Activated T-cell treated with anti-CD3 and anti-CD28 coated beads for 24 hours (primary cell): ENCODE measurements around the gene AQR.
"Not testable (repeated sequence)": the region's sequence is repeated elsewhere in the genome, so short reads cannot be mapped to it uniquely, and the experiment has no call there.

Experiments
- DNase-seq: peaks from one replicate; pipeline ENCODE4 v3.0.0-alpha.2; 2020; ENCODE audit warnings: low read depth

AQR gene

GRCh38 chr15:34953851-34954250 lies 15.7 kb downstream of the AQR start:
- DNase-seq = no peak

DNA sequence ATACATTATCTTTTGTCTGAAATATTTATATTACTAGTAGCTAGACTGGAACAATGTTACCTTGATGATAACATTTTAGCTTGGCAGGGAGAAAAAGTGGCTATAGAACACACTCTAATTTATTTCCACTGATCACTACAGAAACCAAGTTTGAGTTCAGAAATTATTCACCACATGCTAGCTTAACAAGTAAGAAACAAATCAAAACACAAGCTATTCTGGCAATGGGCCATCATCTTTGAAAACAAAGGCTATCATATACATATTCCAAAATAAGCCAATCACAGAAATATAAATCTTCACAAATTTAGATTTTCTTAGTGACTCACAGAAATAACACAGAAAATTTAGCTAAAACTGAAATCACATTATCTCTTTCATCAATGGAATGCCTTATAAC lies 17.1 kb downstream of the AQR start:
- no peak for DNase-seq

DNA sequence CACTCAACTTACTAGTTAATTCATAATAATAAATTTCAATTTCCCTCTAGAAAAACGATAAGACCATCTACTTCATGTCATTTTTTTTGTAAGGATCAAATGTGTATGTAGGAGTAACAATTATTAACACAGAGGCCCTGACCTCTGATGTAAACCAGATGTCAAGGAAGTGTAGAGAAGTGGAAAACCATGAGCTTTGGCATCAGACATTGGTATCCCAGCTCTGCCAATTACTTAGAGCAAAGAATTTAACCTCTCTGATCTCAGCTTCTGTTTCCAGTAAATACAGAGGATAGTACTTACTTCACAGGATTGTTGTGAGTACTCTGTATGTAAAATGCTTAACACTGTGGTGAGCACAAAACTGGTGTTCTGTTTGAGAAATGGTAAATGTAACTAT lies 17.5 kb downstream of the AQR start:
- no peak for DNase-seq

DNA sequence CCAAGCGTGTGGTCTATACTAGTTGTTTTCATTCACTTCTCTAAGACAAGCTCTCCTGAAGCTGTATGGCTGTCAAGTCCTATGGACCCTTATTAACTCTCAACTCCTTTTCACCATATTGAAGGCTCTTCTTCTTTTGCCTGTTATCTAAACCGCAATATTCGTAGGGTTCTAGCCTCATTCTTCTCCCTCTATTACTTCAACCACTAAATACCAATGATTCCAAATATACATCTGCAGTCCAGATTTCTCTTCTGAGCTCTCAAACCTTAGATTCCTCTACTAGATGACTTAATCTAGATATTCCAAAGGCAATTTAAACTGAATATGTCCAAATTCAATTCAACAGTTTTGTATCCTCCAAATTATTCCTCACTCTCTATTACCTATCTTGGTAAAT lies 24.6 kb downstream of the AQR start:
- DNase-seq = no peak

GRCh38 chr15:34943711-34944110 lies 25.8 kb downstream of the AQR start:
- no peak for DNase-seq

DNA sequence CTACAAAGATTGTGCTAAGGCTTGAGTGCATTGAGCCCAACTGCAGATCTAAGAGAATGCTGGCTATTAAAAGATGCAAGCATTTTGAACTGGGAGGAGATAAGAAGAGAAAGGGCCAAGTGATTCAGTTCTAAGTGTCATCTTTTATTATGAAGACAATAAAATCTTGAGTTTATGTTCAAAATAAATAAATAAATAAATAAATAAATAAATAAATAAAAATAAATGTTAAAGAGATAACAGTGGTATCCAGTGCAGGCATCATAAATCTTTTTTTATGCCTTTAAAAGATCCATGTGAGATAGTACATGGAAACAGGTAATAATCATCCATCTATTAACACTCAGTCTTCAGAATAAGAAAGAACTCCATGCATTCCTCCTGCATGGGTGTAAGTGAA lies 26.3 kb downstream of the AQR start:
- not testable (repeated sequence) for DNase-seq

GRCh38 chr15:34942363-34942762 lies 27.2 kb downstream of the AQR start:
- no peak for DNase-seq

DNA sequence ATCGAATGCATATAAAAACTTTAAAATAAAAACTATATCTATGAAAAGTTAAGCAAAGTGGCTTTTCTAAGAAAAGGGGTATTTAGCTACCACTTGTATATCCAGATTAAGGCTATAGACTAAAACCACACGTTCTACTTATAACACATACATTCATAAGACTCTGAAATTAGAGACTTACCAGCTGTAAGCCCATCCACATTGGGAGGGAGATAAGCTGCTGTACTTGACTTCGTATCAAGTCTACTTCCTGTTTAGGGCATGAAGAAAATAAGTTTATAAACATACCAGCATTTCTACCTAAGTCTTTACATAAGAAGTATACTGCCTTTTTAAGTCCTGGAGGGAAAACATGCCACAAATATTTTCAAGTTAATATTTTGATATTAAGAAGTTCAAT lies 27.7 kb downstream of the AQR start:
- no peak for DNase-seq

- no peak for DNase-seq
Observed at GRCh38 chr15:34941185-34941698, 28.3 kb downstream of the AQR start.

DNA sequence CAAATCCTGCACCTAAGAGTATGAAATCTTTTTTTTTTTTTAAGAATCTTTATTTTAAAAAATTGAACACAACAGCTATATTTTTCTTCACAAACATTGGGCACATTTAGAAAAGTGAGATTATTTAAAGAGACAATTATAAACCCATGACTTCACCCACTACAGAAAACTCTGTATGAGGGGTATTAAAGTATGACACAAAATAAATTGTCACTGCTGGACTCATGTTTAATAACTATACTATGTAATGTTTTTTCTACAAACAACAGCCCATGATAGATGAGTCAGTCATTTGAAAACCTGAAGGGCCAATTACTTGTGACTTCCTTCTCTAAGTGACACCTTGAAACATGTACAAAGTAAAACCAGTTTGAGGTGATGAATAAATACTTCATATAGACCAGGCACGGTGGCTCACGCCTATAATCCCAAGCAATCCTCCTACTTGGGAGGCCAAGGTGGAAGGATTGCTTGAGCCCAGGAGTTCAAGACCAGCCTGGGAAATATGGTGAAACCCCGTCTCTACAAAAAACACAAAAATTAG lies 36.0 kb downstream of the AQR start:
- DNase-seq = no peak

GRCh38 chr15:34928349-34928748 lies 41.2 kb downstream of the AQR start:
- DNase-seq = not testable (repeated sequence)

GRCh38 chr15:34927726-34928125 lies 41.8 kb downstream of the AQR start:
- DNase-seq = no peak

DNA sequence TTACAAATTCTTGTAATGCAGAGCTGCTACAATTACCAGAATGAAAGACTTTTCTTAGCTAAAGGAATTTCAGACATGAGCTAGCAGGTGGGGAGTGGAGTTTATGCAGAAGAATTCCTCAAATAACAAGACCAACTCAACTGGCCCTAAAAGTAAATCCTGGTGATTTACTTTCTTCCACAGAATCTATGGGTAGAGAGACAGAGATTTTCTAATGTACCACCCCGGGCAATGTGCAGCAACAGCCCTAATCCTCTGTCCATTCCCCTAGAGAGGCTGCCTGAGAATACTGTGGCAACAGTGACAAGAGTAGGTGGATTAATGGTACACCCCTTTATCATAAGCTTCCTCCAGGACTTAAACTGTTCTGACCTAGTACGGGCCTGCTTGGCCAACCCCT lies 55.2 kb downstream of the AQR start:
- DNase-seq = no peak

GRCh38 chr15:34905047-34905446 lies 64.5 kb downstream of the AQR start:
- DNase-seq = no peak

DNA sequence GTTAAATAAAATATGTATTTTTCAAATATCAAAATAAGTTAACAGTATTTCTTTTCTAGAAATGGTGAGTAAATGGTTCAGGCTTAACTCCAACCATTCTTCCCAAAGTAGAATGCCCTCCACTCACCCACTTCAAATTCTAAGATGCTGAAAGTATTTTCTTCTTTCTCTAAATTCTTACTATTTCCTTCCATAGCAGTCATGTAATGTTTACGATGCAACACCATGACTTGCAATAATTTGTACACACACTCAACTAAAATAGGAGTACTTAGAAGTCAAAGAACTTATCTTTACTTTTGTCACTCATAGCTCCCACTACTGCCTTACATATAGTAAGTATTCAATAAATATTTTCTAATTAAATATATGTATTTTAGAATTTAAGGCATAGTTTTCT lies 65.0 kb downstream of the AQR start:
- no peak for DNase-seq

- no peak for DNase-seq
Observed at GRCh38 chr15:34900748-34901147, 68.8 kb downstream of the AQR start.

DNA sequence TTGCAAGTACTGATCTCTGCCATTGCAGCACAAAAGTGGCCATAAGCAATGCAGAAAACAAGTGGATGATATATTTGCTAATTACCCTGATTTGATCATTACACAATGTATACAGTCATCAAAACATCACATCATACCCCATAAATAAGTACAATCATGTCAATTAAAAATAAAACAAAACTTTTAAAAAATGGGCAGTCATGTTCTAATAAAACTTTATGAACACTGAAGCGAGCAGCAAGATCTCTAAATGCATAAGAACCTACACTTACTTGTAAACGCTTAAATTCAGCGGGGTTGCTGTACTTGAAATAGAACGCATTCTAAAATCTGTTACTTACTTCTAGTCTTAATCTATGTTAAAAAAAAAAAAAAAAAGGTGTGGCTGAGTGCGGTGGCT lies 73.4 kb downstream of the AQR start:
- no peak for DNase-seq

- DNase-seq = no peak
Observed at GRCh38 chr15:34893967-34894366, 75.6 kb downstream of the AQR start.

DNA sequence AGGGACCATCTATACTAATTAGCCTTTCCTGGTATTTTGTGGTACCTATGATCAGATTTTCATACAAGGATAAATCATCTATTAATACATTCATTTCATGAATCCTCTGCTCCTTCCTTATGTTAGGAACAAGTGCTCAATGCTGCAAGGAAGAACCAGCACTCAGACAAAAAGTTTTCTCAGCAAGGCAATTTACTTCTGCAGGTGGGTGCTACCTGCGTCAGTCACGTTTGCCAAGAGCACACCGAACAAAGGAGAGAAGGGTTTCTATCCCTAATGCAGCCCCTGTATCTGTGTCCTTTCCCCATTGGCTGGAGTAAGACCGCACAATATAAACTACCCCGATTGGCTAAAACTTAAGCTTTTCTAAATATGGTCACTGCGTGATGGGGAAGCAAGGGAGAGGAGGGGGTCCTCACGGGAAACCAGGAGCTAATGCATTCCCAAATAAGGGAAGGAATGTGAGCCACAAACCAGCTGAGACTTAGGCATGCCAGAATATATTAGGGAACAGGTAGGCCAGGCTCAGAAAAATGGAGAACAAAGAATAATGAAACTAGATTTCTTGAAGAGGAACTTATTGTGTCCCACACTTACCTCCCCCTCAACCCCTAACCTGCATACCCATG lies 76.5 kb downstream of the AQR start:
- no peak for DNase-seq

DNA sequence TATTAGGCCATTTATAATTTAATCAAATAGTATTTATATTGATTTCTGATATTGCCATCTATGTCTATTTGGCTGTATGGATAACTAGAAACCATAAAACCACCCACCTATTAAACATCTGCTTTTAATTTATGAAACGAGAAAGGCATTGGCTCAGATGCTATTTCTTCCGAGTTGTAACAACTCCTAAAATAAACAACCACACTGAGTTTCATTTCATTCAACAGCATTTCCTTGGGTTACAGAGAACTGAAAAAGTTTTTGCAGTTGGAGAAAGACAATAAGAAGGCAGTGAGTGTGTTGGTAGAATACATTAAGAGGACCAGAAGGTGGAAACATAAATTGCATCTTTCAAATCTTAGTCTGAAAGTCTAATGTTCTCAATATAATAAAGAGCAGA lies 79.1 kb downstream of the AQR start:
- DNase-seq = no peak

DNA sequence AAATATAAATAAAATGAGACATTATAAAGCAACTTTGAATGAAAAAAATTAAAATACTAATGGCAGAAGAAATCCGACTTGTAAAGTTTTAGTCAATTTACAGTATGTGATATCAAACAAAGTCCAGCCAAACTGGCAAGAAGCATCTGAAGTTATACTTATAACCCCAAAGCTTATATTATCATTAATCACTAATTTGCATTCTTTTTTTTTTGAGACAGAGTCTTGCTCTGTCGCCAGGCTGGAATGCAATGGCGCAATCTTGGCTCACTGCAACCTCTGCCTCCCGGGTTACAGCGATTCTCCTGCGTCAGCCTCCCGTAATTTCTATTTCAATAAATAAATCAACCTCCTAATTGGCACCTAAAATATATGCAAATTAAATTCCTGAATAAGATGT lies 80.1 kb downstream of the AQR start:
- no peak for DNase-seq

GRCh38 chr15:34886134-34886533 lies 83.4 kb downstream of the AQR start:
- DNase-seq = no peak

GRCh38 chr15:34883633-34884032 lies 85.9 kb downstream of the AQR start:
- DNase-seq = no peak

GRCh38 chr15:34883042-34883441 lies 86.5 kb downstream of the AQR start:
- DNase-seq = no peak
